GM12891 (cell line): ENCODE measurements around the gene INHBC.

Source experiments
- DNase-seq: peaks from one replicate; pipeline ENCODE4 v3.0.0; 2011; ENCODE audit warnings: low spot score; ENCODE audit not compliant: insufficient read length
- FAIRE-seq: peaks from 2 replicates; lab custom pipeline; 2011; peaks lifted over from hg19 to GRCh38; lab: Jason Lieb, UNC
- PAX5 ChIP-seq: IDR thresholded peaks from 2 replicates; pipeline ENCODE4 v1.6.1; 2011; ENCODE audit warnings: low read length, moderate library complexity, mild to moderate bottlenecking; ENCODE audit not compliant: insufficient read depth, severe bottlenecking
- POLR2A ChIP-seq: IDR thresholded peaks from 2 replicates; pipeline ENCODE4 v1.6.1; 2011; ENCODE audit warnings: low read depth, low read length, control low read depth
- POLR2AphosphoS5 ChIP-seq: IDR thresholded peaks from 2 replicates; pipeline ENCODE4 v1.6.1; 2011; ENCODE audit warnings: low read depth, low read length, control low read depth
- POU2F2 ChIP-seq: IDR thresholded peaks from 2 replicates; pipeline ENCODE4 v1.6.1; 2011; ENCODE audit warnings: low read depth, mild to moderate bottlenecking, control low read depth, low read length, moderate library complexity
- SPI1 ChIP-seq: IDR thresholded peaks from 2 replicates; pipeline ENCODE4 v1.6.1; 2011; ENCODE audit warnings: low read depth, low read length, control low read depth
- TAF1 ChIP-seq: IDR thresholded peaks from 2 replicates; pipeline ENCODE4 v1.6.1; 2011; ENCODE audit warnings: low read depth, low read length, control low read depth

Gene INHBC

GRCh38 chr12:57454566-57455373 lies 20.2 kb downstream of the INHBC start, which contains the start of gene INHBE:
Gene INHBE (plus strand): TSS chr12:57455307. CDS start chr12:57455537, 230 bp downstream.
- TF ChIP-seq SPI1 (no peak), POLR2AphosphoS5 (no peak), PAX5 (no peak), TAF1 (no peak), POLR2A (no peak), POU2F2 (no peak)
- DNase-seq (no peak), FAIRE-seq (no peak)

DNA sequence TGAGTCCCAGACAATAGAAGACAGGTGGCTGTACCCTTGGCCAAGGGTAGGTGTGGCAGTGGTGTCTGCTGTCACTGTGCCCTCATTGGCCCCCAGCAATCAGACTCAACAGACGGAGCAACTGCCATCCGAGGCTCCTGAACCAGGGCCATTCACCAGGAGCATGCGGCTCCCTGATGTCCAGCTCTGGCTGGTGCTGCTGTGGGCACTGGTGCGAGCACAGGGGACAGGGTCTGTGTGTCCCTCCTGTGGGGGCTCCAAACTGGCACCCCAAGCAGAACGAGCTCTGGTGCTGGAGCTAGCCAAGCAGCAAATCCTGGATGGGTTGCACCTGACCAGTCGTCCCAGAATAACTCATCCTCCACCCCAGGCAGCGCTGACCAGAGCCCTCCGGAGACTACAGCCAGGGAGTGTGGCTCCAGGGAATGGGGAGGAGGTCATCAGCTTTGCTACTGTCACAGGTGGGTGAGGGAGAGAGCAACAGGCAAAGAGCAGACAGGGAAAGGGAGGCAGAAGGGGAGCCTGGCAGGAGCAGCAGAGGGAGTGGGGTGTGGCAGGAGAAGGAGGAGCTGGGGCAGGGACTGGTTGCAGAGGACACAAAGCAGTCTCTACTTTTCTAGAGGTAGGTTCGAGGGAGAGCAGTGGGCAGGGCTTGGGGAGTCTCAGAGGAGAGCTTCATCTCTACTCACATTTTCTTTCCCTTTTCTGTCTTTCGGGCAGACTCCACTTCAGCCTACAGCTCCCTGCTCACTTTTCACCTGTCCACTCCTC lies 21.0 kb downstream of the INHBC start:
- no peak for DNase-seq
- no peak for TF ChIP-seq POLR2AphosphoS5
- TF ChIP-seq SPI1: no peak
- no peak for FAIRE-seq

- DNase-seq (no peak), FAIRE-seq (peak; percentile 91)
- no peak for TF ChIP-seq PAX5
- TF ChIP-seq POU2F2: no peak
- no peak for TF ChIP-seq POLR2A
Observed at GRCh38 chr12:57456145-57456700, 21.6 kb downstream of the INHBC start.

- no peak for TF ChIP-seq POLR2A
- no peak for TF ChIP-seq POU2F2
- no peak for TF ChIP-seq POLR2AphosphoS5
- TF ChIP-seq TAF1: no peak
- TF ChIP-seq PAX5: no peak
- no peak for TF ChIP-seq SPI1
- no peak for FAIRE-seq
Observed at GRCh38 chr12:57456737-57457490, 22.3 kb downstream of the INHBC start.

GRCh38 chr12:57458665-57459054 lies 24.1 kb downstream of the INHBC start:
- TF ChIP-seq POU2F2: no peak
- TF ChIP-seq POLR2A: peak; percentile 26; the same call in 1 of the 2 replicates
- no peak for TF ChIP-seq POLR2AphosphoS5
- FAIRE-seq (no peak), DNase-seq (no peak)

More at GRCh38 chr12:57456737-57457490, 22.3 kb downstream of the INHBC start:
- DNase-seq: no peak

DNA sequence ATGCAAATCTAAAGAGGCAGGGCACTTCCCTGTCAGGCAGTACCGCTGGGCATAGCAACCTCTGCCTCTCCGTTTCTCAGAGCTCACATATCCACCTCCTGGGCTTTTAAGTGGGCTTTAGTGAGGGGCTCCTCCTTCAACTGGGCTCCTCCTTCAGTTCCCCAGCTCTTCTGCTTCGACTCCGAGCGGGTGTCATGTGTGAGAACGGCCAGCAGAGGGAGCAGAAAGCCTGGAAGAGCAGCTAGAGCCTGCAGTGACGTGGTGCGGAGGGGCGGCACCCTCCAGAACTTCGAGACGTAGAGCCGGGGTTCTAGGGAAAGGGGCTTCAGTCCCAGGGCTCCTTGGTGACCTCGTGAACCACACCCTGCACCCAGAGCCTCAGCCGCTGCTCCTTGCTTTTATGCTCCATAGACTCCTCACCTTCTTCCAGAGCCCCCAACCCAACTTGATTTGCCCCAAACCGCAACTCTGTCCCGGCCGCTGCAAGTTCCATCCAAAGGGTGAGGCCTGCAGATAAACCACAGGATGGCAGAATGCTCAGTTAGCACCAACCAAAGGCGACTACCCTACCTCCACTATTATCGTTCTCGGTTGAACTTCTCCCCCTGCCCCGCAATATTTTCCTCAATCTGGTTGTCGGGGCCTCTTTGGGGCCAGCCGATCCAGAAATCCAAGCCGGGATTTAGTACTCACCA lies 24.6 kb downstream of the INHBC start:
- peak; percentile 90 for FAIRE-seq

DNA sequence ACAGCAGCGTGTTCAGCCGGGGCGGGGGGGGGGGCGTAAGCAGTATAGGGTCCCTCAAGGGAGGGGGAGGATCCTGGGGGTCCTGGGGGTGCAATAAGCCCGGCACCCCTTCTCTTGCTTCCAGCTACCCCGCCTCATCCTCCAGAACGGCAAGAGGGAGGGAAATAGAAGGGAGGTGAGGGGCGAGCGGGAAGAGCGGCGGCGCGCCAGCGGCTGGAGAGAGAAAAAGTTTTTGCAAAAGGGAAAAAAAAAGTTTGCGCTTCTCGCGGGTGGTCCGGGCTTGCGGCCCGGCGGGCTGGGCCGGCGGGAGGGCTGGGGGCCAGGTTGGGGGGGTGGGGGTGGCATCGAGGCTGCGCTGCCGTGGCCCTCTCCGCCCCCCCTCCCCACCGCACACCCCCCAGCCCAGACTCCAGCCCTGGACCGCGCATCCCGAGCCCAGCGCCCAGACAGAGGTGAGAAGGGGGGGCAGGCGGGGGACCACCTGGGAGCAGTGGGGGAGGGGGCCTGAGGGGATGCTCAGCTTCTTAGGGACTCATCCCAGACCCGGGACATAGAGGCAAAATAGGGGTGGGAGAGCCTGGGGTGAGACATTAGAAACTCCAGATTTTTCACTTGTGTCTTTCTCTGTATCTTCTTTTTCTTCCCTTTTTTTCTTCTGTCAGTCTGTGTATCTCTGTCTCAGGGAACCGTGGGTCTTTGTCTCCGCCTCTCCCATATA lies 25.3 kb downstream of the INHBC start, which contains the start of gene GLI1:
Gene GLI1, plus strand, starts transcription at position 36 of the 718 bp plus-strand sequence. CDS start 3,907 bp downstream, outside the sequence.
- FAIRE-seq (no peak), DNase-seq (no peak)
- no peak for TF ChIP-seq PAX5
- no peak for TF ChIP-seq POLR2A
- no peak for TF ChIP-seq POLR2AphosphoS5
- TF ChIP-seq POU2F2: no peak
- no peak for TF ChIP-seq TAF1

More for the DNA sequence above, 24.6 kb downstream of the INHBC start:
- peak; percentile 31; the same call in 1 of the 2 replicates for TF ChIP-seq SPI1
- TF ChIP-seq POLR2AphosphoS5: no peak
- TF ChIP-seq PAX5: no peak
- 0 out of 2 replicates have a peak, but pooled peaks have one; percentile 1 for TF ChIP-seq POLR2A
- peak; percentile 74 for DNase-seq

DNA sequence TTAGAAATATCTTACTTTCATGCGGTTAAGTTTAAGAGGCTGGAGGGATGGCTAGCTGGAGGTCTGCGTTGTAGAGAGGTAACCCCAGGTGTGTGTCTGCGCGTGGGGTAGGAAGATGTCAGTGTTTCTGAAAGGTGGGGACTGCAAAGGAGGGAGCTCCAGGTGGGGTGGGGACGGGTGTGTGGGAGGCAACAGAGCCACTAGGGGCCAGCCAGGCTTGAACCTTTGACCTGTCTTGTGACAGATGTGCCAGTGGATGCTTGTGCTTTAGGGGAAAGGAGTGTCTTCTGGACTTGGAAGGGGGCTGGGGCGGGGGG lies 25.8 kb downstream of the INHBC start:
- no peak for TF ChIP-seq SPI1
- no peak for TF ChIP-seq POLR2A
- TF ChIP-seq POLR2AphosphoS5: no peak
- TF ChIP-seq TAF1: no peak
- no peak for TF ChIP-seq POU2F2
- no peak for TF ChIP-seq PAX5
- DNase-seq: no peak

DNA sequence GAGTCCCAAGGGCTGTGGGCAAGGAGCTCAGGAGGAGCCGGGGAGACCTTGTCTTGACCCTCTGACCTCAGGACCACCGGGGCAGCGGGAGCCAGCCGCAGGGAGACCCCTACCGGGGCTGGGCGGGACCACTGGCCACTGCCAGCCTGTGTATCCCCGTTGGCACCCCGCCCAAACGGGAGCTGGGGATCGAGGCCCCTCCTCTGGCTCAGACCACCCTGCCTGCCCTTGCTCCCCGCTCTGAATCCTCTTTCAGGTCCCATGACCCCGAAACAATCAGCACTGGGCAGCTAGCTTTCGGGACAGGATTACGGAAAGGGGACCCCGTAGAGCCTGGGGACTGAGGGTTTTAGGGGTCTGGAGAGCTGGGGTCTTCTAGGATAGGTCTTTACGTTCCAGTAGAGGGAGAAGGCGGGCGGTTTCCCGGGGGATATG lies 26.3 kb downstream of the INHBC start:
- TF ChIP-seq POLR2AphosphoS5 (no peak), PAX5 (no peak), TAF1 (no peak), POLR2A (no peak), SPI1 (no peak), POU2F2 (no peak)
- no peak for FAIRE-seq
- DNase-seq: no peak

More for the DNA sequence above, 25.8 kb downstream of the INHBC start:
- peak; percentile 40 for FAIRE-seq
